Cardiac muscle cell (in vitro differentiated cells and primary cell): Measurements from ENCODE around the gene EME2. TPM values are rescaled to one million over a fixed set of nuclear protein-coding genes. Genes with fewer than 3 reads are reported as not detected.

Experiments
- DNase-seq, 2 donors: peaks; one replicate each; pipeline versions ENCODE4 v3.0.0 to v3.0.0-alpha.2; 2010 to 2017; ENCODE audit warnings: low read depth in 1 of 2, low spot score in 1 of 2
- H3K27ac ChIP-seq: fragments of 200-600 bp; sonication (generic); 2 replicates; pipeline ENCODE4 v1.5.1; 2016
- H3K27me3 ChIP-seq: fragments of 200-600 bp; sonication (generic); 2 replicates; pipeline ENCODE4 v1.6.0; 2016; ENCODE audit warnings: control low read depth
- H3K36me3 ChIP-seq: fragments of 200-600 bp; sonication (generic); 2 replicates; pipeline ENCODE4 v1.5.1; 2016; ENCODE audit warnings: control low read depth
- H3K4me1 ChIP-seq: fragments of 200-600 bp; sonication (generic); 2 replicates; pipeline ENCODE4 v1.8.1; 2017; ENCODE audit warnings: low read depth, mild to moderate bottlenecking, mixed run types
- H3K4me3 ChIP-seq: fragments of 200-600 bp; sonication (generic); 2 replicates; pipeline ENCODE4 v1.5.1; 2016; ENCODE audit warnings: mild to moderate bottlenecking
- H3K9me3 ChIP-seq: fragments of 200-600 bp; sonication (generic); 2 replicates; pipeline ENCODE4 v1.5.1; 2017; ENCODE audit warnings: low read depth, mild to moderate bottlenecking, control low read depth
- CTCF ChIP-seq: IDR thresholded peaks from 2 replicates; pipeline ENCODE4 v1.5.1; 2012; ENCODE audit warnings: low read depth, mild to moderate bottlenecking, low read length
- polyA plus RNA-seq: library from polyadenylated mRNA; unstranded; fragments of >200 nt; fragmentation: Nextera tagmentation; extraction: Ambion mirVana; gene quantifications from 2 replicates; pipeline ENCODE4 v1.2.1, GENCODE V29; 2016
- total RNA-seq: library from RNA; depleted of rRNA; stranded (reverse); fragments of >200 nt; gene quantifications from 2 replicates; pipeline ENCODE4 v1.2.3, GENCODE V29; 2016

EME2 gene
- 19.3 and 42.7 TPM in 2 replicates for total RNA-seq
- polyA plus RNA-seq: 13.2 and 18.7 TPM in 2 replicates

- no peak for DNase-seq
- H3K4me3 ChIP-seq: peak within 1 kb of the TSS; percentile 59
Measured at GRCh38 chr16:1772362-1772907, at the start of gene EME2. TSS of gene EME2 (plus strand) at chr16:1772810. CDS start at chr16:1773228, 418 bp downstream.

GRCh38 chr16:1723450-1724147 lies 49.0 kb upstream of the EME2 start:
- no peaks in the 10 kb centered on the region for H3K4me1 ChIP-seq
- no peaks in the 10 kb centered on the region for H3K9me3 ChIP-seq
- peak; percentile 81 for TF ChIP-seq CTCF
- peak overlapping the region; percentile 41 for H3K27ac ChIP-seq
- peak; percentile 47 to 51 for DNase-seq
- no peak overlapping the region for H3K4me3 ChIP-seq
- peaks cover 6% of the 10 kb centered on the region for H3K36me3 ChIP-seq
- H3K27me3 ChIP-seq: no peaks in the 10 kb centered on the region

More at GRCh38 chr16:1772362-1772907, at the start of gene EME2:
- no peaks in the 10 kb centered on the region for H3K9me3 ChIP-seq
- no peaks in the 10 kb centered on the region for H3K27me3 ChIP-seq
- TF ChIP-seq CTCF: no peak
- peaks cover 7% of the 10 kb centered on the region for H3K36me3 ChIP-seq
- peaks cover 13% of the 10 kb centered on the region for H3K4me1 ChIP-seq
- peak within 1 kb of the TSS; percentile 88 for H3K27ac ChIP-seq

GRCh38 chr16:1724491-1724890 lies 48.1 kb upstream of the EME2 start:
- peaks cover 10% of the 10 kb centered on the region for H3K36me3 ChIP-seq
- DNase-seq: no peak
- TF ChIP-seq CTCF: no peak
- no peaks in the 10 kb centered on the region for H3K9me3 ChIP-seq
- no peak overlapping the region for H3K4me3 ChIP-seq
- H3K27me3 ChIP-seq: no peaks in the 10 kb centered on the region
- no peak overlapping the region for H3K27ac ChIP-seq
- no peaks in the 10 kb centered on the region for H3K4me1 ChIP-seq

GRCh38 chr16:1726661-1727502 lies 45.7 kb upstream of the EME2 start:
- H3K36me3 ChIP-seq: peaks cover 10% of the 10 kb centered on the region
- no peak overlapping the region for H3K27ac ChIP-seq
- H3K4me3 ChIP-seq: no peak overlapping the region
- H3K4me1 ChIP-seq: no peaks in the 10 kb centered on the region
- DNase-seq: no peak
- TF ChIP-seq CTCF: no peak
- no peaks in the 10 kb centered on the region for H3K27me3 ChIP-seq
- H3K9me3 ChIP-seq: no peaks in the 10 kb centered on the region

- no peak for DNase-seq
- H3K36me3 ChIP-seq: peaks cover 10% of the 10 kb centered on the region
- no peak overlapping the region for H3K27ac ChIP-seq
- H3K4me1 ChIP-seq: no peaks in the 10 kb centered on the region
- H3K27me3 ChIP-seq: no peaks in the 10 kb centered on the region
- H3K9me3 ChIP-seq: no peaks in the 10 kb centered on the region
- H3K4me3 ChIP-seq: no peak overlapping the region
- no peak for TF ChIP-seq CTCF
Measured at GRCh38 chr16:1727651-1728624, 44.7 kb upstream of the EME2 start.
